ENCODE measurements around the gene EPO.

Gene EPO

DNA sequence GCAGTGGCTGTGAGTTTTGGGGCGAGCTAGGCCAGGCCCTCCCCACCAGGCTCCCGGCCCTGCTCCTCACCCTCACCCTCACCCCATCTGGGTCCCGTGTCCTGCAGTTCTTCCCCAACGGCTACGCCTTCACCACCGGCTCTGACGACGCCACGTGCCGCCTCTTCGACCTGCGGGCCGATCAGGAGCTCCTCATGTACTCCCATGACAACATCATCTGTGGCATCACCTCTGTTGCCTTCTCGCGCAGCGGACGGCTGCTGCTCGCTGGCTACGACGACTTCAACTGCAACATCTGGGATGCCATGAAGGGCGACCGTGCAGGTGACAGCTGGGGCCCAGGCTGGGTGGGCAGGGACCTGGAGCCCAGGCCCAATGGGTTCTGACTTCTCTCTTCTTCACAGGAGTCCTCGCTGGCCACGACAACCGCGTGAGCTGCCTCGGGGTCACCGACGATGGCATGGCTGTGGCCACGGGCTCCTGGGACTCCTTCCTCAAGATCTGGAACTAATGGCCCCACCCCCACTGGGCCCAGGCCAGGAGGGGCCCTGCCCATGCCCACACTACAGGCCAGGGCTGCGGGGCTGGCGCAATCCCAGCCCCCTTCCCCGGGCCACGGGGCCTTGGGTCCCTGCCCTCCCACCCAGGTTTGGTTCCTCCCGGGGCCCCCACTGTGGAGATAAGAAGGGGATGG is 41.8 kb upstream of the EPO start:
- H3K4me3 ChIP-seq (ENCODE audit: low read length, poor library complexity, severe bottlenecking) = no peak overlapping the region
- H3F3A ChIP-seq (ENCODE audit: low read depth) = no peaks in the 10 kb centered on the region; the same call in 1 of the 2 replicates

DNA sequence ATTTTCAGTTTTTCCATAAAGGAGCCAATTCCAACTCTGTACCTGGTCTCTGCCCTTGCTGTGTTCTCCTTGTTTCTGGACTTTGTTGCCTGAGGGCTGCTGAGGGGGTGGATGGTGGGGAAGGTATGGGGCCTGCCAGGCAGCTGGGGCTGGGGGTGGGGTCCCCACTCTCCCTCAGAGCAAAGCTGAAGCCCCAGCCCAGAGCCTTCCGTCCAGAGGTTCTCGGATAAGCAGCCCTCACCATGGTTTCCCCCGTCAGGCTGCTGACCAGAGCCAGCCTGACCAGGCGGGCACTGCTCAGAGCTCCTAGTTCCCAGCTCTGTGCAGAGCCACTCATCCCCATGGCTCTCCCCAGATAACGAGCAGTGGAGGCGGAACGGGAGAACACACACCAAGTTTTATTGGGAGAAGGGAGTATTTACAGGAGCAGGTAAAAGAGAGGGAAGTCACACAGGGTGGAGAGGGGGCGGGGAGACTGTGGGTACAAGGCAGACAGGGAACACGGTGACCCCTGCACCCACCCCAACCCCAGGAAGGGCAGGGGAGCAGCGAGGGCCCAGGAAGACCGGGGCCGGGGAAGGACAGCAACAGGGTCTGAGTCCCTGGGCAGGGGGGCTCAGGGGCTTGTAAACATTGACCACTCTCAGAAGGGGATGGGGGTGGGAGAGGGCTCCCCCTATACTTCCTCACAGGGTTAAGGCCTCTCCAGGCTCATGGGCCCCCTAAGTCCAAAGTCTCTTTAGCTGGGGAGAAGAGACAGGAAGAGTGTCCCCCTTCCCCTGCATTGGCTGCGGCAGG is 40.9 kb upstream of the EPO start:
- peaks cover 75% of the 10 kb centered on the region; the same call in 1 of the 2 replicates for H3K36me3 ChIP-seq (ENCODE audit: insufficient read depth, low read length)
- no peak overlapping the region for H3K9ac ChIP-seq (ENCODE audit: low read depth, low read length, poor library complexity, severe bottlenecking)
- no peak overlapping the region for H2AFZ ChIP-seq (ENCODE audit: low read length)
- no peak overlapping the region for H3K4me3 ChIP-seq (ENCODE audit: low read length, poor library complexity, severe bottlenecking)
- peaks cover 7% of the 10 kb centered on the region for H3K4me1 ChIP-seq (ENCODE audit: insufficient read depth, low read length, poor library complexity, severe bottlenecking)
- no peaks in the 10 kb centered on the region for H3K9me3 ChIP-seq (ENCODE audit: insufficient read depth, low read depth, low read length)
- no peak for TF ChIP-seq EZH2phosphoT487 (IDR thresholded peaks at IDR 0.05; ENCODE audit: borderline replicate concordance)
- TF ChIP-seq, protein P1, sequence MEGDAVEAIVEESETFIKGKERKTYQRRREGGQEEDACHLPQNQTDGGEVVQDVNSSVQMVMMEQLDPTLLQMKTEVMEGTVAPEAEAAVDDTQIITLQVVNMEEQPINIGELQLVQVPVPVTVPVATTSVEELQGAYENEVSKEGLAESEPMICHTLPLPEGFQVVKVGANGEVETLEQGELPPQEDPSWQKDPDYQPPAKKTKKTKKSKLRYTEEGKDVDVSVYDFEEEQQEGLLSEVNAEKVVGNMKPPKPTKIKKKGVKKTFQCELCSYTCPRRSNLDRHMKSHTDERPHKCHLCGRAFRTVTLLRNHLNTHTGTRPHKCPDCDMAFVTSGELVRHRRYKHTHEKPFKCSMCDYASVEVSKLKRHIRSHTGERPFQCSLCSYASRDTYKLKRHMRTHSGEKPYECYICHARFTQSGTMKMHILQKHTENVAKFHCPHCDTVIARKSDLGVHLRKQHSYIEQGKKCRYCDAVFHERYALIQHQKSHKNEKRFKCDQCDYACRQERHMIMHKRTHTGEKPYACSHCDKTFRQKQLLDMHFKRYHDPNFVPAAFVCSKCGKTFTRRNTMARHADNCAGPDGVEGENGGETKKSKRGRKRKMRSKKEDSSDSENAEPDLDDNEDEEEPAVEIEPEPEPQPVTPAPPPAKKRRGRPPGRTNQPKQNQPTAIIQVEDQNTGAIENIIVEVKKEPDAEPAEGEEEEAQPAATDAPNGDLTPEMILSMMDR (conservative IDR thresholded peaks at IDR 0.05; ENCODE audit: low read length) = no peak
- H3K9me2 ChIP-seq (replicated peaks; ENCODE audit: low read depth, low read length) = no peaks in the 10 kb centered on the region
- no peak overlapping the region for H3K4me2 ChIP-seq (ENCODE audit: low read depth, low read length, poor library complexity, severe bottlenecking)
- peaks cover 56% of the 10 kb centered on the region for H4K20me1 ChIP-seq (ENCODE audit: insufficient read depth, low read length, poor library complexity, severe bottlenecking)
- H3K27me3 ChIP-seq (ENCODE audit: insufficient read depth, low read length, poor library complexity, severe bottlenecking) = no peaks in the 10 kb centered on the region
- no peaks in the 10 kb centered on the region; the same call in 1 of the 2 replicates for H3F3A ChIP-seq (ENCODE audit: low read depth)
- peaks cover 31% of the 10 kb centered on the region for H3K79me2 ChIP-seq (ENCODE audit: insufficient read depth, low read length)

More for the DNA sequence above, 41.8 kb upstream of the EPO start:
- Histone ChIP-seq H3K9me2 (replicated peaks; ENCODE audit: low read depth, low read length) (no peaks in the 10 kb centered on the region), H3K4me2 (ENCODE audit: low read depth, low read length, poor library complexity, severe bottlenecking) (no peak overlapping the region), H3K4me1 (ENCODE audit: insufficient read depth, low read length, poor library complexity, severe bottlenecking) (peaks cover 7% of the 10 kb centered on the region), H3K9me3 (ENCODE audit: insufficient read depth, low read depth, low read length) (no peaks in the 10 kb centered on the region), H2AFZ (ENCODE audit: low read length) (no peak overlapping the region), H3K9ac (ENCODE audit: low read depth, low read length, poor library complexity, severe bottlenecking) (no peak overlapping the region), H3K27me3 (ENCODE audit: insufficient read depth, low read length, poor library complexity, severe bottlenecking) (no peaks in the 10 kb centered on the region), H3K36me3 (ENCODE audit: insufficient read depth, low read length) (peaks cover 68% of the 10 kb centered on the region; the same call in 1 of the 2 replicates), H4K20me1 (ENCODE audit: insufficient read depth, low read length, poor library complexity, severe bottlenecking) (peaks cover 58% of the 10 kb centered on the region), H3K79me2 (ENCODE audit: insufficient read depth, low read length) (peaks cover 38% of the 10 kb centered on the region)
- TF ChIP-seq, protein P1 (conservative IDR thresholded peaks at IDR 0.05; ENCODE audit: low read length) = no peak
- no peak for TF ChIP-seq EZH2phosphoT487 (IDR thresholded peaks at IDR 0.05; ENCODE audit: borderline replicate concordance)

DNA sequence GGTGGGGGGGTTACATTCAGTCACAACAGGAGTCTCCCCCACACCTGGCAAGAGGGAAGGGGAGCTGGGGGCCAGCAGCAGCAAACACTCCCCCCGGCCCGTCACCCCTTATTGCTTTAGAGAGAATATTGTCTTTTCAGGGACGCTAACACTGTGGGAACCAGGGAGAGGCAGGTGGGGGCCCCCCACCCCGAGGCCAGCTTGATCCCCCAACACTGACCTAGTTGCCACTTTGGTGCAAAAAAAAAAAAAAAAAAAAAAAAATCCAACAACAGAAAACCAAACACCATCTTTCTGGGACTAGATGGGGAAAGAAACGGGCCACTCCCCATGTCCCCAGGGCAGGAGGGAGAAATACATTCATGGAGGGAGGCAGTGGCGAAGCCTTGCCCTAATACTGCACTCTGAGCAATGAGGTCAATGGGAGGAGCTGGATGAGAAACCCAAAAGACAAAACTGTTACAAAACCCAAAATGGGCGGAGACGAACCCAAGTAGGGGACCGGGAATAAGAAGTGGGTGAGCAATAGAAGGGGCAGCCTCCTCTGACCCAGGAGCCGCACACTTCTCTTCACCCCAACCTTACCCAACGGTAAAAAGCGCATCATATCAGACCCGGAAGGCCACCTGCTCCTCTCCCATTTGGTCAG is 40.2 kb upstream of the EPO start:
- no peak overlapping the region for H3K4me2 ChIP-seq (ENCODE audit: low read depth, low read length, poor library complexity, severe bottlenecking)
- H3K4me3 ChIP-seq (ENCODE audit: low read length, poor library complexity, severe bottlenecking) = no peak overlapping the region
- no peaks in the 10 kb centered on the region for H3K9me2 ChIP-seq (replicated peaks; ENCODE audit: low read depth, low read length)
- peaks cover 50% of the 10 kb centered on the region for H4K20me1 ChIP-seq (ENCODE audit: insufficient read depth, low read length, poor library complexity, severe bottlenecking)
- peaks cover 7% of the 10 kb centered on the region for H3K4me1 ChIP-seq (ENCODE audit: insufficient read depth, low read length, poor library complexity, severe bottlenecking)
- no peak overlapping the region for H3K9ac ChIP-seq (ENCODE audit: low read depth, low read length, poor library complexity, severe bottlenecking)
- no peaks in the 10 kb centered on the region for H3K27me3 ChIP-seq (ENCODE audit: insufficient read depth, low read length, poor library complexity, severe bottlenecking)
- no peaks in the 10 kb centered on the region; the same call in 1 of the 2 replicates for H3F3A ChIP-seq (ENCODE audit: low read depth)
- TF ChIP-seq, protein P1 (conservative IDR thresholded peaks at IDR 0.05; ENCODE audit: low read length) = no peak
- TF ChIP-seq EZH2phosphoT487 (IDR thresholded peaks at IDR 0.05; ENCODE audit: borderline replicate concordance) = no peak
- H2AFZ ChIP-seq (ENCODE audit: low read length) = no peak overlapping the region
- peaks cover 24% of the 10 kb centered on the region for H3K79me2 ChIP-seq (ENCODE audit: insufficient read depth, low read length)
- no peaks in the 10 kb centered on the region for H3K9me3 ChIP-seq (ENCODE audit: insufficient read depth, low read depth, low read length)
- H3K36me3 ChIP-seq (ENCODE audit: insufficient read depth, low read length) = peaks cover 83% of the 10 kb centered on the region; the same call in 1 of the 2 replicates

Data from Loucy (cell line).